GM21526 (cell line): ENCODE results near the gene PPM1D.

Source experiments
- ATAC-seq: cut with Tn5 transposase; IDR thresholded peaks from one replicate; pipeline ENCODE4 v1.9.1; 2021; ENCODE audit warnings: moderate library complexity; ENCODE audit not compliant: unreplicated experiment, low FRiP score

PPM1D gene

GRCh38 chr17:60618080-60618479, 18.1 kb downstream of the PPM1D start:
- no peak for ATAC-seq

- no peak for ATAC-seq
Observed at GRCh38 chr17:60618854-60619526, 19.0 kb downstream of the PPM1D start.

DNA sequence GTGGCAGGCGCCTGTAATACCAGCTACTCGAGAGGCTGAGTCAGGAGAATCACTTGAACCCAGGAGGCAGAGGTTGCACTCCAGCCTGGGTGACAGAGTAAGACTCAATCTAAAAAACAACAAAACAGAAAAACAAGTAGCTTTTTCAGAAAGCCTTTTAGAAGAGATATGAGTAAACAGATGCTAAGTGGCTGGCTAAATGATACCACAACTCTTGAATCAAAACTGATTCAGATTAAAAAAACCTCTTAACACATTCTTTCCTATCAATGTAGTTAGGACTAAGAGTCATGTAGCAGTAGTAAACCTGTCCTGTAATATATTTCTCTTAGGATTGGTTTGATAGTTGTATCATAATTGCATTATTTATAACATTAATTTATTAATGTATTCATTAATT, 23.0 kb downstream of the PPM1D start:
- ATAC-seq: no peak

GRCh38 chr17:60623415-60623814, 23.4 kb downstream of the PPM1D start:
- ATAC-seq: no peak

DNA sequence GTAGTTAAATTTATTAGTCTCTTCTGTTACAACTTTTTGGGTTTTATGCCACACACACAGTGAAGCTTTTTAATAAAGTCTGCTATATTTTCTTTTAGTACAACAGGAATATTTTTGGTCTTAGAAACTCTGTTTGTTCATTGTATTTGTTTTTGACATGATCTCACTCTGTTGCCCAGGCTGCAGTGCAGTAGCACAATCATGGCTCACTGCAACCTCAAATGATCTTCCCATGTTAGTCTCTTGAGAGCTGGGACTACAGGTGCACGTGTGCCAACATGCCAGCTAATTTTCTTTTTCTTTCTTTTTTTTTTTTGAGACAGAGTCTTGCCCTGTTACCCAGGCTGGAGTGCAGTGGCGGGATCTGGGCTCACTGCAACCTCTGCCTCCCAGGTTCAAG, 27.1 kb downstream of the PPM1D start:
- no peak for ATAC-seq

DNA sequence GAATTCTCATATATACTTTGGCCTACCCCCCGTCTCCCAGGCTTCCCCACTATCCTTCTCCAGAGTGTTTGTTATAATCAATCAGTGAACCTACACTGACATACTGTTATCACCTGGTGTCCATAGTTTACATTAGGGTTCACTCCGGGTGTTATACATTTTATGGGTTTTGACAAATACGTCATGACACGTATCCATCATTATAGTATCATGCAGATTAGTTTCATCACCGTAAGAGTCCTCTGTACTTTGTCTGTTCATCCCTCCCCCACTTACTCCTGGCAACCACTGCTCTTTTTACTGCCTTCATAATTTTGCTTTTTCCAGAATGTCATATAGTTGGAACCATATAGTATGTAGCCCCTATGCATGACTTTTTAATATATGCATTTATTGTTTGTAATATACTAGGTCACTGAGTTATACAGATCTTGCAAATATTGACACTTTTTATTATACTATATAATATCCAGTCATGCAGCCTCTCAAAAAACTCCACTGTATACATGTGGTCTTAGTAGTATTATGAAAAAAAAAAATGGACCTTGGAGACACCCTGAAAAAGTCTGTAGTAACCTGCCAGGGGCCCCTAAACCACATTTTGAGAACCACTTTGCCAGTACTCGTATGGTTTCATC, 28.4 kb downstream of the PPM1D start:
- ATAC-seq: no peak

- no peak for ATAC-seq
Observed at GRCh38 chr17:60629120-60629519, 29.1 kb downstream of the PPM1D start.

- ATAC-seq: no peak
Observed at GRCh38 chr17:60630352-60630751, 30.4 kb downstream of the PPM1D start.

GRCh38 chr17:60631119-60631518, 31.1 kb downstream of the PPM1D start:
- ATAC-seq: no peak

DNA sequence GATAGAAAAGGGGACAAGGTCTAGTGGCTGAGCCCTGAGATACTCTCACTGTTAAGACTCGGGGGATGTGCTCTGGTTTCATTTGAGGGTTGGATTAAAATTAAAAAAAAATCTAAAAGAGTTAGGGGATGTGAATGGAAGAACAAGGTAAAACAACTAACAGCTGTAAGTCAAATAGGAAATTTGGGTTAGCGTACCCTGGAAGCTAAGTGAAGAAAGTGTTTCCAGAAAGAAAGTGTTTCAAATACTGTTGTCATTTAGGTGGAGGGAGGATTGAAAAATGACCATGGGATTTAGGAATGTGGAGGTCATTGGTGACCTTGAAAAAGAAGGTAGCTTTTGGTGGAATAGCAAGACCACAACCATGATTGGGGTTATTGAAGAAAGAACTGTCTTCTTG, 37.7 kb downstream of the PPM1D start:
- ATAC-seq: no peak

GRCh38 chr17:60639019-60639330, 39.0 kb downstream of the PPM1D start:
- no peak for ATAC-seq

DNA sequence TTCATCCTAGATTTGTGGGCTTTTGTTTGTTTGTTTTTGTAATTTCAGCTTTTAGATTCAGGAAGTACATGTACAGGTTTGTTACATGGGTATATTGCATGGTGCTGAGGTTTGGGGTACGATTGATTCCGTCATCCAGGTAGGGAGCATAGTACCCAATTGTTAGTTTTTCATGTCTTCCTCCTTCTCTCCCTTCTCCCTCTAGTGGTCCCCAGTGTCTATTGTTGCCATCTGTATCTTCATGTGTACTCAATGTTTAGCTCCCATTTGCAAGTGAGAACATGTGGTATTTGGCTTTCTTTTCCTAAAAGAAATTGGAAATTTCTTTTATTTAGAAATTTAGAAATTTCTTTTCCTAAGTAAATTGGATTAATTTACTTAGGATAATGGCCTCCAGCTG, 40.5 kb downstream of the PPM1D start:
- ATAC-seq: no peak

DNA sequence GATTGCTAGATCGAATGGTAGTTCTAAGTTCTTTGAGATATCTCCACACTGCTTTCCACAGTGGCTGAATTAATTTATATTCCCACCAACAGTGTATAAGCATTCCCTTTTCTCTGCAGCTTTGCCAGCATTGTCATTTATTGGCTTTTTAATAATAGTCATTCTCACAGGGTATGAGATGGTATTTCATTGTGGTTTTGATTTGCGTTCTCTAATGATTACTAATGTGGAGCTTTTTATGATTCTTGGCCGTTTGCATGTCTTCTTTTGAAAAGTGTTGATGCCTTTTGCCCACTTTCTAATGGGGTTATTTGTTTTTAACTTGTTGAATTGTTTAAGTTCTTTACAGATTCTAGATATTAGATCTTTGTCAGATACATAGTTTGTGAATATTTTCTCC, 41.1 kb downstream of the PPM1D start:
- ATAC-seq: no peak

DNA sequence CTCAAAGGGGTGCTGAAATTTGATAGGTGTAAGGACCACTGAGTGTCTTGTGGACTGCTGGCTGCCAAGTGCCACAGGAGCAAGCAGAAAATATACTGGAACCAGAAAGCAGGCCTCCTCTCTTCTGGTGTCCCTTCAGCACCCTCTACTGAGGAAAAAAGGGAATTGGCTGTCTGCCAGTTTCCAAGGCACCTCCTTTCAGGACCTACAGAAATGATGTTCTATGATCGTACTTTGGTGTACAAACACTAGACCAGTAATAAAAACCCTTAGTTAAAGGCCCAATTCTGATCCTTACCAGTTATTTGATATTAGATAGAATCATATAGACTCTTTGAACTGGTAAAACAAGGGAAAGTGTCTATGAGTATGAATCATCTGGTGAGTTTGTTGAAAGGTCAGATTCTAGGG, 41.8 kb downstream of the PPM1D start:
- no peak for ATAC-seq

- ATAC-seq: no peak
Observed at GRCh38 chr17:60645918-60646523, 46.0 kb downstream of the PPM1D start.

DNA sequence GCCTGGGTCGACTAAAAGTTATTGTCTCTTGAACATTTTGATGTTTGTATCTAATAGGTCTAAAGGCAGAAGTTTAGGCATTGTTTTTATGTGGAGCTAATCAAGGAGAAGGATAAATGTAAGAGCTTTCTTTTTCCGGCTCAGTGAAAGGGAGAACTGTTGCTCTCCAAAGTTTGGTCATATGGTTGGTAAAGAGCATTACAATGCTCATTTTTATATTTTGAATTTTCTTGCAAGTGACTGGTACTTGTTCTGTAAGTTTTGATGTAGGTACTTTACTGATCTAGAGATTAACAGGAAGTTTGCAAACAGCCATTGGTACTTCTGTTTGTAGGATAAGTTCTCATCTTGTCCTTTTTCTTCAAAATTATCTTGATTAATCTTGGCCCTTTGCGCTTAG, 46.7 kb downstream of the PPM1D start:
- ATAC-seq: no peak

DNA sequence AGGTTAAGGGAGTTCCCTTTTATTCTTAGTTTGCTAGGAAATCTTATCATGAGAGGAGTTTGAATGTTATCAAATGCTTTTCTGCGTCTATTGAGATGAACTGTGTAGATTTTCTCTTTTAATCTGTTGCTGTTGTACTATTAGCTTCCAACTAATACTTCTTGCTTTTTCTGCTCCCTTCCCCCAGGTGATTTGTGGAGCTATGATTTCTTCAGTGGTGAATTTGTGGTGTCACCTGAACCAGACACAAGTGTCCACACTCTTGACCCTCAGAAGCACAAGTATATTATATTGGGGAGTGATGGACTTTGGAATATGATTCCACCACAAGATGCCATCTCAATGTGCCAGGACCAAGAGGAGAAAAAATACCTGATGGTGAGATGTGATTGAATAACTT, 47.7 kb downstream of the PPM1D start:
- no peak for ATAC-seq

DNA sequence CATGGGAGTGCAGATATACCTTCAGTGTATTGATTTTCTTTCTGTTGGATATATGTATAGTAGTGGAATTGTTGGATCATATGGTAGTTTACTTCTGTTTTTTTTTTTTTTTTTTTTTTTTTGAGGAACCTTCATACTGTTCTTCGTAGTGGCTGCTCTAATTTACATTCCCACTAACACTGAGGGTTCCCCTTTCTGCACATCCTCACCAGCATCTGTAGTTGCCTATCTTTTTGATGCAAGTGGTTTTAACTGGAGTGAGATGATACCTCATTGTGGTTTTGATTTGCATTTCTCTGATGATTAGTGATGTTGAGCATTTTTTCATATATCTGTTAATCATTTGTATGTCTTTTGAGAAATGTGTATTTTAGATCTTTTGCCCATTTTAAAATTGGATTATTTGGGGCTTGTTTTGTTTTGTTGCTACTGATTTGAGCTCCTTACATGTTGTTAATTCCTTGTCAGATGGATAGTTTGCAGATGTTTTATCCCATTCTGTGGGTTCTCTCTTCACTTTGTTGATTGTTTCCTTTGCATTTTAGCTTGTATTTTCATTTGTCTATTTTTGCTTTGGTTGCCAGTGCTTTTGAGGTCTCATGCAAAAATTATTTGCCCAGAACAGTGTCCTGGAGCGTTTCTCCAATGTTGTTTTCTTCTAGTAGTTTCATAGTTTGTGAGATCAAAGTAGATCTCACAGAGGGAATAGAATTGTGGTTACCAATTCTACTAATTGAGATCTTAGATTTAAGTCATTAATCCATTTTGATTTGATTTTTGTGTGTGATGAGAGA, 52.7 kb downstream of the PPM1D start:
- peak; percentile 78 for ATAC-seq

GRCh38 chr17:60653569-60653968, 53.6 kb downstream of the PPM1D start:
- no peak for ATAC-seq

DNA sequence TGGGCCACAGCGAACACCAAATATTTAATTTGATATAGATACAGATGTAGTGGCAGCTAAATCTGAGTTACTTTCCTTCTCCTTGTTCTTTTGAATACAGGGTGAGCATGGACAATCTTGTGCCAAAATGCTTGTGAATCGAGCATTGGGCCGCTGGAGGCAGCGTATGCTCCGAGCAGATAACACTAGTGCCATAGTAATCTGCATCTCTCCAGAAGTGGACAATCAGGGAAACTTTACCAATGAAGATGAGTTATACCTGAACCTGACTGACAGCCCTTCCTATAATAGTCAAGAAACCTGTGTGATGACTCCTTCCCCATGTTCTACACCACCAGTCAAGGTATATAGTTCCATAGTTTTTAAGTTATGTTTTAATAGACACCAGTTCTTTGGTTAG, 56.5 kb downstream of the PPM1D start:
- no peak for ATAC-seq

DNA sequence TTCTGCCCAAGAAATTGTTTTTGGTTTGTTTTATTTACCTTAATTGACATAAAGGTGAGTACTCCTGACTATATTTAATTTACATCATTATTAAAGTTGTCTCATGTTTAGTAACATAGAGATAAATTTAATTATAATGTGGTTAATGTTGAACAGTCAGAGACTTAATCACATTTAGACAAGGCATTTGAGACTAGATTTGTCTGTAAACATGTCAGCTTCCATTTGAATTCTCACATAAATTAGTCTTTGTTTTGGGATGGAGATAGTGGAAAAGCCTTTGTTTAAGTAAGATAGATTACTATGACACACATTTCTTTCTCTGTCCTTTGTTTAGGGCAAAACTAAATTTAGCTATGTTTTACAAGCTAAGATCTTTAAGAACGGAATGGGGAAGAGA, 59.2 kb downstream of the PPM1D start:
- no peak for ATAC-seq

GRCh38 chr17:60661489-60661888, 61.5 kb downstream of the PPM1D start:
- ATAC-seq: no peak
